Skeletal muscle tissue (tissue), 4 donors: ENCODE measurements around the gene DPP10. TPM values are rescaled to one million over a fixed set of nuclear protein-coding genes. Genes with fewer than 3 reads are reported as not detected.

Source experiments
- H3K27ac ChIP-seq: one replicate; pipeline ENCODE4 v1.7.0; 2013; ENCODE audit warnings: mild to moderate bottlenecking, low read depth, low read length, inconsistent platforms
- H3K27me3 ChIP-seq, 3 donors: one replicate each; pipeline ENCODE4 v1.7.0; 2013; ENCODE audit warnings: low read length in 3 of 3; ENCODE audit not compliant: control insufficient read depth in 3 of 3, insufficient read depth in 3 of 3
- H3K36me3 ChIP-seq, 3 donors: one replicate each; pipeline ENCODE4 v1.7.0; 2013; ENCODE audit warnings: low read length in 3 of 3; ENCODE audit not compliant: control insufficient read depth in 3 of 3, insufficient read depth in 3 of 3
- H3K4me1 ChIP-seq, 3 donors: one replicate each; pipeline ENCODE4 v1.7.0; 2013; ENCODE audit warnings: low read length in 3 of 3, mild to moderate bottlenecking in 3 of 3; ENCODE audit not compliant: control insufficient read depth in 3 of 3, insufficient read depth in 3 of 3
- H3K4me3 ChIP-seq, 3 donors: one replicate each; pipeline ENCODE4 v1.7.0; 2013; ENCODE audit warnings: low read length in 3 of 3
- H3K9ac ChIP-seq, 3 donors: one replicate each; pipeline ENCODE4 v1.7.0; 2013; ENCODE audit warnings: low read length in 3 of 3, mild to moderate bottlenecking in 3 of 3, moderate library complexity in 2 of 3, low read depth in 1 of 3
- H3K9me3 ChIP-seq, 3 donors: one replicate each; pipeline ENCODE4 v1.7.0; 2013; ENCODE audit warnings: low read length in 3 of 3; ENCODE audit not compliant: control insufficient read depth in 3 of 3
- total RNA-seq: library from RNA; depleted of rRNA; stranded (reverse); fragments of >200 nt; gene quantifications from one replicate; pipeline ENCODE4 v1.2.3, GENCODE V29; 2014
- donor health status: Osteomylitis.

DPP10 gene
- total RNA-seq, 1 donor from 2014 or later = 1.0 TPM

- Histone ChIP-seq H3K36me3 (no peaks in the 10 kb centered on the region), H3K27me3 (no peaks in the 10 kb centered on the region), H3K9me3 (no peaks in the 10 kb centered on the region), H3K9ac (no peak overlapping the region), H3K4me3 (no peak overlapping the region), H3K4me1 (no peaks in the 10 kb centered on the region), H3K27ac (no peak overlapping the region)
These were observed 1107.2 kb downstream of the DPP10 start for GRCh38 chr2:115549611-115550130.

DNA sequence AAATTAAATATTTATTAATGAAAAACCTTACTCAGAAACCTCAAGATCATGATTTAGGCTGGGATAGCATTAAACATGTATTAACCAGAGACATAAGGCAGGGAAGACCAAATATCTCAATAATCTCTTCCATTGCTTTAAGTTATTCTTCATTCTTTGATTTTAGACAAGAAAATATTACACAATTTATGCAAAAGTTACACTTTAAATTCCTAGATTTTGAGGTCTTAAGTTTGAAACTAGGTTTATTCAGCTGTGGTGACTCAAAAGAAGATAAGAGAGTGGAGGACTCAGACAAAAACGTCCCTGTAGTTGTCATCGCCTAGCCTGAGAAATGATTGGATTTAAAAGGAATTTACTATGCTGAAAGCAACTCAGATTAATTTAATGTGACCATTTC is 1110.3 kb downstream of the DPP10 start:
- Histone ChIP-seq H3K27me3 (no peaks in the 10 kb centered on the region), H3K27ac (no peak overlapping the region), H3K4me3 (no peak overlapping the region), H3K36me3 (no peaks in the 10 kb centered on the region), H3K4me1 (no peaks in the 10 kb centered on the region), H3K9ac (no peak overlapping the region), H3K9me3 (no peaks in the 10 kb centered on the region)

DNA sequence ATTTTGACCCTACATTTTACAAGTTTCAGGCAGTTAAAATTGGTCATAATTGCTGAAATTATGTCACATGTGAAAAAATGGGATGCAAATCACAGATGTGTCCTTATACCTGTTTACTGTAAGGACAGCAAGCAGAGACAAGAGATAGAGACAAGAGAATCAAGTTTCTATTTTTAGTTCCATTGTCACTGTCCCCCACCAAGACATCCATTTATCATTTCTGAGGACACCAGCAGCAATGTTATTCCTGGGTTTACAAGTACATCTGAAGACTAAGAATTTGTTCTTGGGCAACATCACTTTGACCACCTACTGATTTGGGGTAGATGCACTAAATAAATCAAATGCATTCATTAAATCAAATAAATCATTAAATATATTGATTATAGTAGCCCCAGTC is 1111.7 kb downstream of the DPP10 start:
- Histone ChIP-seq H3K9me3 (no peaks in the 10 kb centered on the region), H3K9ac (no peak overlapping the region), H3K27ac (no peak overlapping the region), H3K4me3 (no peak overlapping the region), H3K36me3 (no peaks in the 10 kb centered on the region), H3K27me3 (no peaks in the 10 kb centered on the region), H3K4me1 (no peaks in the 10 kb centered on the region)

- Histone ChIP-seq H3K27ac (no peak overlapping the region), H3K4me3 (no peak overlapping the region), H3K27me3 (no peaks in the 10 kb centered on the region), H3K4me1 (no peaks in the 10 kb centered on the region), H3K36me3 (no peaks in the 10 kb centered on the region), H3K9ac (no peak overlapping the region), H3K9me3 (no peaks in the 10 kb centered on the region)
These were observed 1116.3 kb downstream of the DPP10 start for GRCh38 chr2:115558725-115559124.

GRCh38 chr2:115560666-115561065 is 1118.2 kb downstream of the DPP10 start:
- Histone ChIP-seq H3K9me3 (no peaks in the 10 kb centered on the region), H3K9ac (no peak overlapping the region), H3K27me3 (no peaks in the 10 kb centered on the region), H3K4me1 (no peaks in the 10 kb centered on the region), H3K4me3 (no peak overlapping the region), H3K36me3 (no peaks in the 10 kb centered on the region), H3K27ac (no peak overlapping the region)

DNA sequence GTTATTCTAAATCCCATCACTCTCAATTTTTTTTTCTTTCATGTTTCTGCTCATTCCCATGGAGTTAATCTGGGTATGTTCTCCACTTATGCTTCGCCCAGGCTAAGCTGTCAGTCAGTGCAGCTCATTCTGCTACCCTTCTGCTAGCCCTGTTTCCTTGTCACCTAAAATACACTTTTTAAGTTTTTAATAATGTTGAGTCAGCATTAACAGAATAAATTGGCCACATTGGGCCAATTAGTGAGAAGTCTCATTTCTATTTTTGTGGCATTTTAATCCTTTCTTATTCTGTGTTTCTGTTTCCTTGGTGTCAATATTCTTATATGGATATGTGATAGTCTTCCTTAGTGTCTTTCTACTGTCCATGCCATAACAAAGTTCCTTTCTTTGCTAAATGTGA is 1126.2 kb downstream of the DPP10 start:
- Histone ChIP-seq H3K4me1 (no peaks in the 10 kb centered on the region), H3K36me3 (no peaks in the 10 kb centered on the region), H3K9ac (no peak overlapping the region), H3K9me3 (no peaks in the 10 kb centered on the region), H3K27ac (no peak overlapping the region), H3K4me3 (no peak overlapping the region), H3K27me3 (no peaks in the 10 kb centered on the region)

DNA sequence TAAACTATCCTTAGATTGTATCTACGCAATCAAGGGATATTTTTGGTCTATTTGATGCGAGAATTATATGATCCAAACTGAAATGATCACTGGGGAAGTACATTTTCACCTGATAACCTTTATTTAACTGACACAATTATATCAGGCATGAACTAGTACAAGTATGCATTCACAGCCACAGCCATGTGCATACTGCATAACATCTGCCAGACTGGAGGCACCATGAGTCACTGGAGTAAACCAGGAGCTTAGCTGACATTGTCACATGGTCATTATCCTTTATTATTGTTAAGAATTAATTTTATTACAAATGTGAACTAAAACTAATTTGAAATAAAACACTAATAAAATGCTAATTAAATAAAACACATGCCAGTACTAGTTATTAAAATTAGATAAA is 1127.1 kb downstream of the DPP10 start:
- Histone ChIP-seq H3K27me3 (no peaks in the 10 kb centered on the region), H3K9ac (no peak overlapping the region), H3K27ac (no peak overlapping the region), H3K36me3 (no peaks in the 10 kb centered on the region), H3K4me1 (no peaks in the 10 kb centered on the region), H3K9me3 (no peaks in the 10 kb centered on the region), H3K4me3 (no peak overlapping the region)

- H3K9ac ChIP-seq = no peak overlapping the region
- H3K9me3 ChIP-seq = no peaks in the 10 kb centered on the region
- no peak overlapping the region for H3K4me3 ChIP-seq
- no peaks in the 10 kb centered on the region for H3K27me3 ChIP-seq
- no peaks in the 10 kb centered on the region for H3K4me1 ChIP-seq
- H3K27ac ChIP-seq = no peak overlapping the region
- H3K36me3 ChIP-seq = no peaks in the 10 kb centered on the region
These were observed 1130.3 kb downstream of the DPP10 start for GRCh38 chr2:115572746-115573145.

DNA sequence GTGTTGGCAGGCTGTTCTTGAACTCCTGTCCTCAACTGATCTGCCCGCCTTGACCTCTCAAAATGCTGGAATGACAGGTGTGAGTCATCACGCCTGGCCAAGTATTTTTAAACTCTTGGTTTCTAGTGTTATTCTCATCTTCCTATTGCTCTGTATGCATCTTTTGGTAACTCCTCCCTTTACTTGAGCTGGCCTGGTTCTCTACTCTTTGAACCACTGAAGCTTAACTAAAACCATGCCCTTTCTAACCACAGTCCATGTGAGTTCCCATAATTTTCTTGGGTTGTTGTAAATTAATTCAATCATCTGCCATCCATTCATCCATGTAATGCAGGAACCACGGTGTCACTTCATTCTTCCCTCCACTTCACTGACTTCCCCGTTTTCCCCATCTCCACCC is 1131.3 kb downstream of the DPP10 start:
- H3K36me3 ChIP-seq = no peaks in the 10 kb centered on the region
- no peak overlapping the region for H3K27ac ChIP-seq
- H3K4me3 ChIP-seq = no peak overlapping the region
- H3K27me3 ChIP-seq = no peaks in the 10 kb centered on the region
- H3K9ac ChIP-seq = no peak overlapping the region
- H3K9me3 ChIP-seq = no peaks in the 10 kb centered on the region
- no peaks in the 10 kb centered on the region for H3K4me1 ChIP-seq

GRCh38 chr2:115574667-115575066 is 1132.2 kb downstream of the DPP10 start:
- Histone ChIP-seq H3K4me1 (no peaks in the 10 kb centered on the region), H3K27me3 (no peaks in the 10 kb centered on the region), H3K36me3 (no peaks in the 10 kb centered on the region), H3K9me3 (no peaks in the 10 kb centered on the region), H3K9ac (no peak overlapping the region), H3K4me3 (no peak overlapping the region), H3K27ac (no peak overlapping the region)

- Histone ChIP-seq H3K4me3 (no peak overlapping the region), H3K4me1 (no peaks in the 10 kb centered on the region), H3K9ac (no peak overlapping the region), H3K9me3 (no peaks in the 10 kb centered on the region), H3K27me3 (no peaks in the 10 kb centered on the region), H3K36me3 (no peaks in the 10 kb centered on the region), H3K27ac (no peak overlapping the region)
These were observed 1138.3 kb downstream of the DPP10 start for GRCh38 chr2:115580784-115581183.
